Measurements from ENCODE around the gene KDM8. TPM values are rescaled to one million over a fixed set of nuclear protein-coding genes. Genes with fewer than 3 reads are reported as not detected.

KDM8 gene
- total RNA-seq, 1 experiment from 2014 or later = 4.3 TPM

DNA sequence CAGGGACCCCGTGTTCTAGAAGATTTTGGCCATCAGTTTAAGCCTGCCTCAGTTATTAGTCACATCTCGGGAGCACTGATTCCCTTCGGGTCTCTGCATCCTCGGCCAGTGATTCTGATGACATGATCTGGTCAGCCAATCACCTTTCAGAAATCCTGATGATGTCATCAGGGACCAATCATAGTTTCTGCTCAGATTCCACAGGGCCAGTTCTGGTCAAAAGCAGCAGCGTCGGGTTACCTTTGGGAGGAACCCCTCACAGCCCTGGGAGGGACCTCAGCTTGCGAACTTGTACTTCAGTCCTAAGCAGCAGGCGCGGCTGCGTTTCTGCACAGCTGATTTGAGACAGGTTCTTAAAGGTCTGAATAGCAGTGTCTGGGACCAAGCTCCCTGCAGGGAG, 13.9 kb downstream of the KDM8 start:
- DNase-seq = peak; percentile 59 to 79
- no peak overlapping the region for H3K27ac ChIP-seq
- H3K9me3 ChIP-seq (replicated peaks) = no peaks in the 10 kb centered on the region
- no peaks in the 10 kb centered on the region for H3K27me3 ChIP-seq
- H3K4me1 ChIP-seq = peaks cover 13% of the 10 kb centered on the region
- no peak overlapping the region for H3K4me3 ChIP-seq
- H3K36me3 ChIP-seq = no peaks in the 10 kb centered on the region

DNA sequence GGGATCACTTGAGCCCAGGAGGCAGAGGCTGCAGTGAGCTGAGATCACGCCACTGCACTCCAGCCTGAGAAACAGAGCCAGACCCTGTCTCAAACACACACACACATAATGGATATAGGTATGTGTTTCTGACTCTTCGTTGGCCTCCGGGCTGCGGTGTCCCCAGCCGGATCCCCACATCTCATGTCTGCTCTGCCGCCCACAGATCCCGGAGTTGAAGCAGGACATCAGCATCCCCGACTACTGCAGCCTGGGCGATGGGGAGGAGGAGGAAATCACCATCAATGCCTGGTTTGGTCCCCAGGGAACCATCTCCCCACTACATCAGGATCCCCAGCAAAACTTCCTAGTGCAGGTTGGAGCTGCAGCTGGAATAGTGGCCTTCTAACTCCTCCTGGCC, 15.4 kb downstream of the KDM8 start:
- H3K4me3 ChIP-seq = no peak overlapping the region
- H3K4me1 ChIP-seq = peaks cover 27% of the 10 kb centered on the region
- H3K27ac ChIP-seq = no peak overlapping the region
- no peaks in the 10 kb centered on the region for H3K36me3 ChIP-seq
- no peak for DNase-seq
- no peaks in the 10 kb centered on the region for H3K9me3 ChIP-seq (replicated peaks)
- no peaks in the 10 kb centered on the region for H3K27me3 ChIP-seq

DNA sequence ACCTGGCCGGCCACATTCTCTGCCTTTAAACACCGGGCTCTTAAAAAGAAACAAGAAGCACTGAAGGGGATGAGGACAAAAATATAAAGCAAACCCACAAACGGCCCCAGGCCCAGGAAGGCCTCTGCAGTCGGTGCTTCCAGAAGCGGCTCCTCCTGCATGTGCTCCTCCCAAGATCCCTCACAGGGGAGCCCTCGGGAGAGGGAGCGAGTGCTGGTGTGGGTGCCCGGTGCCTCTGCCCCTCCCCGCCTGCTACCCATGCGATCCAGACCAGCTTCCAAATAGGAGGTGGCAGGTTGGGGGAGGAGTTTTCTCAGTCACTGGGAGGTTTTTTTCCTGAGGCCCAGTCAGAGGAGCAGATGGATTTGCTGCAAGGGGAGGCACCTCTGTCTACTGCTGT, 15.8 kb downstream of the KDM8 start:
- Histone ChIP-seq H3K27me3 (no peaks in the 10 kb centered on the region), H3K36me3 (no peaks in the 10 kb centered on the region), H3K27ac (no peak overlapping the region), H3K9me3 (replicated peaks) (no peaks in the 10 kb centered on the region), H3K4me1 (peaks cover 31% of the 10 kb centered on the region), H3K4me3 (no peak overlapping the region)
- no peak for DNase-seq

DNA sequence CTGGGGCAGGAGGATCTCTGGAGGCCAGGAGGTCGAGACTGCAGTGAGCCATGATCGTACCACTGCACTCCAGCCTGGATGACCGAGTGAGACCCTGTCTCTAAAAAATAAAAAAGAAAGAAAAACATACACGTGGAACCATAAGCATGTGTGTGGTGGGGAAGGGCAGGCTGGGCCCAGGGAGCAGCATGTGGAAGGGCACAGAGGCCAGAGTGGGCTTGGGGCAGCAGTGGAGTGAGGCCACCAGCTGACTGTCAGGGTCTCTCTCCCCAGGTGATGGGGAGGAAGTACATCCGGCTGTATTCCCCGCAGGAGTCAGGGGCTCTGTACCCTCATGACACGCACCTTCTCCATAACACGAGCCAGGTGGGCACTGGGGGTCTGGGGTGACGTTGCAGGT, 16.8 kb downstream of the KDM8 start:
- Histone ChIP-seq H3K4me1 (peaks cover 32% of the 10 kb centered on the region), H3K4me3 (no peak overlapping the region), H3K27me3 (no peaks in the 10 kb centered on the region), H3K9me3 (replicated peaks) (no peaks in the 10 kb centered on the region), H3K27ac (no peak overlapping the region), H3K36me3 (no peaks in the 10 kb centered on the region)
- no peak for DNase-seq

DNA sequence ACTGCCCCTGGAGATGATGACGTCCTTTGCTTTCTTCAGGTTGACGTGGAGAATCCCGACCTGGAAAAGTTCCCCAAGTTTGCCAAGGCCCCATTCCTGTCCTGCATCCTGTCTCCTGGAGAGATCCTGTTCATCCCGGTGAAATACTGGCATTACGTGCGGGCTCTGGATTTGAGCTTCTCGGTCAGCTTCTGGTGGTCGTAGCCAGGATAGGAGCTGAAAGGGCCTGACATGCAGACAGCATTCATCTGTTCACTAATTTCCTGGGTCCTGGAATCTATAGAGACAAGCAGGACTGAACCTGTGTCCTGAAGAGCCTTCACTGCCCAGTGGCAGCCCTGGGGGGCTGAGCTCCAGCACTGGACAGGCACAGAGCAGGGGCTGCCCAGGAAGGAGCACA, 17.2 kb downstream of the KDM8 start:
- H3K9me3 ChIP-seq (replicated peaks) = no peaks in the 10 kb centered on the region

DNA sequence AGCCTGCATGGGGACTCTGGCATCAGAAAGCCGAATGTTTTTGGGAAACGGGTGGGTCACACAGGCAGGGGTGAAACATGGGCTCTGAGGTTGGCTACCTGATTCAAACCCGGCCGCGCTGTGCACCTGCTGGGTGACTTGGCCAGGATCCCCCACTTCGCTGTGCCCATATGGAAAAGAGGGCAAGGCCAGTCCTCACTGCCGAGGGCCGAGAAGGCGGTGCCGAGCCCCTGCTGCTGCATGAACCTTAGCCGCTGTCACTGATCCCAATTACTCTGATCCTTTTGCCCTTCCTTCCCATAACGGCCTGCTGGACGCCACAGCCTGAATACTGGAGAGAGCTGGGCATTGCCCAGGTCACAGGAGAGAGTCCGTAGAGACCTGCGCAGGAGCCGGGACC, 17.7 kb downstream of the KDM8 start:
- no peak for DNase-seq

More for the DNA sequence above, 17.2 kb downstream of the KDM8 start:
- Histone ChIP-seq H3K4me1 (peaks cover 32% of the 10 kb centered on the region), H3K27ac (no peak overlapping the region), H3K27me3 (no peaks in the 10 kb centered on the region), H3K36me3 (no peaks in the 10 kb centered on the region), H3K4me3 (no peak overlapping the region)
- DNase-seq = no peak

DNA sequence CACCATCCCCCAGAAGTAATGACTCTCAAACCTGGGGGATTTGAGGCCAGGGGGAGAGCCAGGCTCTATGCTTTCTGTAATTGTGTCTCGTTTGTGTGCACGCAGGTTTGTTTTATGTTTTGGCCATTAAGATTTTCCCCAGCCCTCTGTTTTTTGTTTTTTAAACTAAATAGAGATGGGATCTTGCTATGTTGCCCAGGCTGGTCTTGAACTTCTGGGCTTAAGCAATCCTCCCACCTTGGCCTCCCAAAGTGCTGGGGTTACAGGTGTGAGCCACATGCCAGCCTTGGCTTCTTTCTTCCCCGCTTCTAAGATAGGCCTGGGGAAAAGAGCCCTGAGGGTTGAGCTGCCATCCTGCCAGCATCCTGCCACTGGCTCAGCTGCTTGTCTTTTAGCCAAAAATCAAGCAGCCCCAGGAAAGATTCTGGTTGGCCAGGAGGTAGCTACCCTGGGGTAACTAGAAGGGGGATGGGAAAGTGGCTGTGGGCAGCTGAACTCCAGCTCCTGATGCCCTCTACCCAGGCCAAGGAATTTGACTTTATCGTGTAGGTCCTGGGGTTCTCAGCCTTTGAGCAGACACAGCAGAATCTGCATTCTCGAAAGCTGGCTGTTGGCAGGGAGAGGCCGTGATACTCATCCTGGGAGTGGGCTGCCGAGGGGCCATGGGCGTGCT, 18.4 kb downstream of the KDM8 start:
- Histone ChIP-seq H3K4me1 (peaks cover 32% of the 10 kb centered on the region), H3K27me3 (no peaks in the 10 kb centered on the region), H3K9me3 (replicated peaks) (no peaks in the 10 kb centered on the region), H3K4me3 (no peak overlapping the region), H3K36me3 (no peaks in the 10 kb centered on the region), H3K27ac (peak overlapping the region; percentile 81)
- DNase-seq = no peak

More for the DNA sequence above, 17.7 kb downstream of the KDM8 start:
- Histone ChIP-seq H3K36me3 (no peaks in the 10 kb centered on the region), H3K9me3 (replicated peaks) (no peaks in the 10 kb centered on the region), H3K4me1 (peaks cover 32% of the 10 kb centered on the region), H3K27me3 (no peaks in the 10 kb centered on the region), H3K4me3 (no peak overlapping the region), H3K27ac (no peak overlapping the region)

DNA sequence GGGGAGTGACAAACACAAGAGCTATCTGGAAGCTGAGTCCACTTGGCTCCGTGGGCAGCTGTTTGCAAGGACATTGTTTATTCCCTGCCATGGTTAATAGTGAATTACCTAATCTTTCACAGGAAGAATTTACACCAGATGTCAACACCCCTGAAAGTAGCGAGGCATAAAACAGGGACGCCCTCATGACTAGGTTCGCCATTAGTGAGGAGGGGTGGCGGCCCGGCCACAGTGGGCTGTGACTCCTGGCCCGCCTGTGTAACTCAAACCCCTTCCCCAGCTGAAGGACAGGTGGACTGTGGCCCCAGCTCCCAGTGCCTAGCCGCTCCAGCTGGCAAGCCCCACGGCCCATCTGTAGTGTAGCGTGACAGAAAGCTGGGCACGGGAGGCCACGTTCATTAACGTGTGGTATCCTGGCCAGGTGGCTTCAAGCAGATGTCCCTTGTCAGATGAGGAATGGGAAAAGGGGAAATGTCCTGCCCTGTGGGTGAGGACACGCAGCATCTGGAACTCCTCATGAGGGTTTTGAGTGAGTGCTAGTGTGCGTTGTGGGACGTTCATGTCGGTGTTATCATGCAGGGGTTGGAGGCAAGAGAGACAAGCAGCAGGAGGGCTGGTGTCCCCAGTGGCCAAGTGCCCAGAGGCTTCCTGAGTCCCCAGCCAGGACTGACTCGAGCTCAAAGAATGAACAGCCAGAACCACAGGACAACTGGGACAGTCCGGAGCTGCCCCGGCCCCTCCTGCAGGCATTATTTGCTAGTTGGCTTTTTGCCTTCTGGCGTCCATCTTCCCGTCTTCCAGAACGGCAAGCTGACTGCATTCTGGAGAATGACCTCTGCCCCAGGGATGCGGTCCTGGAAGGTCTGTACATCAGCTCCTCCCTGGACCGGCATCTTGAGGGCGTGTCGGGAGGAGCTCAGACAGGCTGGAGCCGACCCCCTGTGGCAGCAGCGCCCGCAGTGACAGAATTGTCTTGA, 19.2 kb downstream of the KDM8 start:
- Histone ChIP-seq H3K27ac (peak overlapping the region; percentile 81), H3K4me1 (peaks cover 29% of the 10 kb centered on the region), H3K36me3 (no peaks in the 10 kb centered on the region), H3K4me3 (peak overlapping the region; percentile 16), H3K9me3 (replicated peaks) (no peaks in the 10 kb centered on the region), H3K27me3 (no peaks in the 10 kb centered on the region)
- peak; percentile 67 to 74 for DNase-seq

DNA sequence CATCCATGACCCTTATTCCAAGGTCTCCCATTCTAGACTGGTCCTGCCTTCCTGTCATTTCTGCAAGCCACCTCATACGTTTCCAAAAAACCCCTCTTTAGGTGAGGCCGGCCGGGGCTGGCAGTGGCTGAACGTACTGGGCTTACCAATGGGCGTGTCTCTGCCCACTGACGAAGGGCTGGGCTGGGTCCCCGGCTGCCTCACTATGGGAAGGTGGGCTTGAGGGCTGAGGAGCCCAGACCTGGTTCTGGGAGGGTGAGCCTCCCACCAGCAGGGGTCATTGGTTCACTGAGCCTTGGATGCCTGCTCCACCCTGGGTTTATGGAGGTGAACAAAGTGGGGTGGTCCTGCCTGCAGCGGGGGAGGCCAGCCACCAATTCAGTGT, 19.9 kb downstream of the KDM8 start:
- no peaks in the 10 kb centered on the region for H3K36me3 ChIP-seq
- H3K27ac ChIP-seq = peak overlapping the region; percentile 81
- no peak overlapping the region; the same call in 1 of the 2 replicates for H3K4me3 ChIP-seq
- DNase-seq = no peak
- peaks cover 32% of the 10 kb centered on the region for H3K4me1 ChIP-seq
- no peaks in the 10 kb centered on the region for H3K9me3 ChIP-seq (replicated peaks)
- H3K27me3 ChIP-seq = no peaks in the 10 kb centered on the region

DNA sequence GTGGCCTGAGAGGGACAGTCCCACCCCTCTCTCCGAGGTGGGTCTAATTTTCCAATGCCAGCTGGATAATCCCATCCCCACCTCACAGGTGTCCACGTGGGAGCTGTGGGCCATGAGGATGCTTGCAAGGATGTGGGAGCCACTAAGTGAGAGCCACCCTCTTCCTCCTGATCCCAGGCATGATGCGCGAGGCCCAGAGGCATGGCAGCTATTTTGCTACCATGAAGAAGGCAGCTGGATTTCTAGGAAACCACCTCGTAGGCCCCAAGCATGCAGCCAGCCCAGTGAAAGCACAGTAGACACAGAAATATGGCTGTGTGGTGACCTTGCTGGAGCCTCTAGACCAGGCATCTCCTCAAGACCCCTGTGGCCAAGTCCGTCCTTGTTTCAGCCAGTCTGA, 20.4 kb downstream of the KDM8 start:
- Histone ChIP-seq H3K36me3 (no peaks in the 10 kb centered on the region), H3K27me3 (no peaks in the 10 kb centered on the region), H3K4me3 (no peak overlapping the region), H3K4me1 (peaks cover 32% of the 10 kb centered on the region), H3K27ac (peak overlapping the region; percentile 81), H3K9me3 (replicated peaks) (no peaks in the 10 kb centered on the region)
- no peak for DNase-seq

DNA sequence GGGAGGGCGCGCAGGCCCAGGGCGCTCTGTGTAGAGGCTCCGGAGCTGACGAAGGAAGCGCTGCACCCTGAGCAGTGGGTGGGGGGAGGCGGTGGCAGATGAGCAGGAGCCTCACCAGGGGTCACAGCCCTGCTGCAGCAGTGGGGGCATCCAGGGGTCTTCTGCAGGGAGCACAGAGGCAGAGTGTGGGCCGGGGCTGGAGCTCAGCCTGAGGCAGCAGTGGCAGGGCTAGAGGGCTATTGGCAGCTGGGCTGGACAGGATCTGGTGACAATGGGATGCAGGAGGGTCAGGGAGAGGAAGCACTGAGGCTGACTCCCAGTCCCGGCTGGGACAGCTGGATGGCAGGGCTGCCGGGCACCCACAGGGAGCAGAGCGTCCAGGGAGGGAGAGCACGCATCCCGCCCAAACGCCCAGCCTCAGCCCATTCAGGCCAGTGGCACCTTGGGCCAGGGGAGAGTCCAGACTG, 21.0 kb downstream of the KDM8 start:
- DNase-seq = no peak

DNA sequence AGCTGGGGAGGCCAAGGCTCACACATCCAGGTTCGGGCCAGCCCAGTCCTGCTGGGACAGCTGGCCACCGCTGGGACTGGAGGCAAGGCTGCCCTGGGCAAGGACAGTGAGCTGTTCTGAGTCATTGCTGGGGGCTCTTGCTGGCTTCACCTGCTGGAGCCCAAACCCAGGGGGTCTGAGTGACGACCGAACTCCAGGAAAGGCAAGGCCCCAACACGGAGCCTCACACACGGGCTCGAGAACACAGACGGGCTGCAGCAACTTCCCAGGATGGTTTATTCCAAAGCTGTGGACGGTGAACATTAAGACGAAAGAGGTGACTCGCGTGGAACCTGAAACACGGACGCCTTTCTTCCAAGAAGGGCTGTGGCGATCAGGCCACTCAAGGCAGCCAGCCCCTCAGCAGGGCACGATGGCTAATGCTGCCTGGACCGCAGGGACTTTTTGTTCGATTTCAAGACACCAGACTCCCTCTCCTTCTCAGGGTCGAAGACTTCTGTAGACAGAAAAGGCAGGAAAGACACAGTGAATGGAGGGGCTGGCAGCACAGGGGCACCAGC, 21.5 kb downstream of the KDM8 start:
- H3K36me3 ChIP-seq = no peaks in the 10 kb centered on the region
- no peaks in the 10 kb centered on the region for H3K9me3 ChIP-seq (replicated peaks)
- DNase-seq = no peak
- H3K27ac ChIP-seq = no peak overlapping the region
- H3K4me1 ChIP-seq = peaks cover 37% of the 10 kb centered on the region
- H3K27me3 ChIP-seq = no peaks in the 10 kb centered on the region
- H3K4me3 ChIP-seq = no peak overlapping the region

More for the DNA sequence above, 21.0 kb downstream of the KDM8 start:
- peaks cover 32% of the 10 kb centered on the region for H3K4me1 ChIP-seq
- no peak overlapping the region; the same call in 1 of the 2 replicates for H3K27ac ChIP-seq
- H3K4me3 ChIP-seq = no peak overlapping the region
- no peaks in the 10 kb centered on the region for H3K27me3 ChIP-seq
- no peaks in the 10 kb centered on the region for H3K9me3 ChIP-seq (replicated peaks)
- no peaks in the 10 kb centered on the region for H3K36me3 ChIP-seq

DNA sequence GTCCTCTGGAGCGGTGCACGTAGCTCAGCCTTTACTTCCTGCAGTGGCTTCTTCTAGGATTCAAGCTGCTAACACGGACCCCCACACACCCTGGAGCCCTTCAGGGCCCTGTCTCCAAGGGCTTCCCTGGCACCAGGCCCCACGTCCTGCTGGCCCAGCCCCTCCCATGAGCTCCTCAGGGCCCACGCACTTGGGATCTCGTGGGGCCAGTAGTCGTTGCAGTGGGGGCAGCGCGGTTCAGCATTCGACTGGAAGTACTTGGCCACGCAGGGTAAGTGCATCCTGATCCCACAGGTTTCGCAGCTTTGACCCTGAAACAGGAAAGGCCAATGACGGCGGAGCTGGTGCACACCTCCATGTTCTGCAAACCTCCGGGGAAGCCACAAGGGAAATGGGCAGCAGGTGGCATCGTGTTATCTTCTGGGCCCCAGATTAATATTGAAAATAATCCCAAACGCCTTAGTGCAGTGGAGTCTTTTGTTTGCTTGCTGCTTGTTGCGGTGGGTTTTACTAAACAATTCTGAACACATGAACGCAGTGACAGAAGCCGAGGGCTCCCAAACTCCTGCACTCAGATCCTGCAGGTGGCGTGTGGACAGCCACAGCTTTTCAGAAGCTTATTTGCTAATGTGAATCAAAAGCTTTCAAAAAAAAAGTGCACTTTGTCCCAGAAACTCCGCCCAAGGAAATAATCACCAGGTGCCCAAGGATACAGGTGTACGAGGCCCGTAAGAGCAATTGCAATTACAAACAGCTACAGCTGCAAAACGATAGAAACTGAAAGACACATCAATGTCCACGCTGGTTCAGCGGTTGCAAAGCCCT, 22.4 kb downstream of the KDM8 start:
- Histone ChIP-seq H3K27ac (no peak overlapping the region), H3K27me3 (no peaks in the 10 kb centered on the region), H3K4me1 (peaks cover 42% of the 10 kb centered on the region), H3K9me3 (replicated peaks) (no peaks in the 10 kb centered on the region), H3K4me3 (no peak overlapping the region), H3K36me3 (no peaks in the 10 kb centered on the region)
- no peak for DNase-seq

DNA sequence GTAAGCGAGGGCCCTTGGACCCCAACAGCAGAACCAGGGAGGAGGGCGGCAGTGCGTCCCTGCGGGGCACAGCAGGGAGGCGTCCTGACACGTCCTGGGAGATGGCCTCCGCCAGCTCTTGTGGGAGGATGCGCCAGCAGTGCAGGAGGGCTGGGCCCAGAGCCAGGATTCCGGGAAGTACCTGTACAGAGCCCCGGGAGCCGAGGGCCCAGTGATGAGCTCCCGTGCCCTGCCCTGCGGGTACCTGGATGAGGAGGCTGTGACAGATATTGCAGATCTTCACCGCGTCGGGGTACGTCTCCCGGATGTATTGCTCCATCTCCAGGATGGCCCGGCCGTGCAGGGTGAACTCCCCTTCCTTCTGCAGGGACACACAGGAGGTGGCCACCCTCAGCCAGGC, 23.1 kb downstream of the KDM8 start:
- peaks cover 45% of the 10 kb centered on the region for H3K4me1 ChIP-seq
- no peaks in the 10 kb centered on the region for H3K36me3 ChIP-seq
- no peaks in the 10 kb centered on the region for H3K9me3 ChIP-seq (replicated peaks)
- no peaks in the 10 kb centered on the region for H3K27me3 ChIP-seq
- no peak overlapping the region for H3K27ac ChIP-seq
- no peak for DNase-seq
- no peak overlapping the region for H3K4me3 ChIP-seq
